ENCODE results near the gene CHRDL2. TPM values are rescaled to one million over a fixed set of nuclear protein-coding genes. Genes with fewer than 3 reads are reported as not detected.

Gene CHRDL2
- total and polyA plus RNA-seq, 2 donors (not counting 3 experiments of a cell fraction or from before 2014, with no cell fraction given), result not detected

GRCh38 chr11:74780248-74781005 lies 49.2 kb upstream of the CHRDL2 start:
- Histone ChIP-seq H3K27ac (ENCODE audit: insufficient read depth, low read depth, low read length) (no peak overlapping the region), H3K4me1 (ENCODE audit: control insufficient read depth, extremely low read depth, insufficient read depth, low read length) (peaks cover 27% of the 10 kb centered on the region), H3K4me3 (replicated peaks in 1 of 3; ENCODE audit: insufficient read depth in 1 of 3, low read depth in 1 of 3, low read length in 3 of 3) (no peak overlapping the region), H3K9me3 (replicated peaks; ENCODE audit: control insufficient read depth, insufficient read depth, low read length) (no peaks in the 10 kb centered on the region), H3K27me3 (ENCODE audit: control insufficient read depth in 2 of 2, insufficient read depth in 2 of 2, low read length in 2 of 2) (no peaks in the 10 kb centered on the region), H2AFZ (ENCODE audit: low read depth, low read length) (no peak overlapping the region), H3K79me2 (ENCODE audit: control insufficient read depth, insufficient read depth, low read length) (peaks cover 73% of the 10 kb centered on the region), H3K4me2 (ENCODE audit: insufficient read depth, low read length) (no peak overlapping the region), H4K20me1 (replicated peaks; ENCODE audit: control insufficient read depth, extremely low read depth, insufficient read depth, low read length) (peaks cover 3% of the 10 kb centered on the region), H3K9me1 (replicated peaks; ENCODE audit: control insufficient read depth, extremely low read depth, insufficient read depth, low read length) (no peaks in the 10 kb centered on the region), H3K9ac (replicated peaks; ENCODE audit: extremely low read depth, insufficient read depth, low read length) (no peak overlapping the region), H3K36me3 (ENCODE audit: control insufficient read depth in 2 of 2, extremely low read depth in 1 of 2, insufficient read depth in 2 of 2, low read length in 2 of 2) (no peaks in the 10 kb centered on the region)
- BruUV-seq (replicated peaks), result no TSS peak
- intact Hi-C loops (cut with micrococcal nuclease), result loop anchor here (5.0 kb wide), 1 partner anchor 42 kb away; no protein-coding TSS in a partner anchor
- TF ChIP-seq GATA2 (IDR thresholded peaks at IDR 0.05; ENCODE audit: insufficient read depth, insufficient read length, low read depth, low read length) (no peak), CTCF (IDR thresholded peaks at IDR 0.05; ENCODE audit: extremely low read depth in 1 of 2, insufficient read depth in 1 of 2, low read depth in 1 of 2, low read length in 2 of 2) (no peak), MYC (IDR thresholded peaks at IDR 0.05; ENCODE audit: low read depth, low read length) (no peak), JUN (IDR thresholded peaks at IDR 0.05; ENCODE audit: borderline replicate concordance, insufficient read depth, insufficient read length, low read depth) (no peak), POLR2A (IDR thresholded peaks at IDR 0.05; ENCODE audit: low read depth, low read length) (no peak), FOS (IDR thresholded peaks at IDR 0.05; ENCODE audit: borderline replicate concordance, insufficient read depth, low read length) (no peak), EZH2 (IDR thresholded peaks at IDR 0.05; ENCODE audit: borderline replicate concordance, low read depth, low read length, severe bottlenecking) (no peak), MAX (IDR thresholded peaks at IDR 0.05; ENCODE audit: insufficient read depth, insufficient read length) (no peak), POLR2AphosphoS5 (IDR thresholded peaks at IDR 0.05; ENCODE audit: insufficient read depth, low read depth, low read length) (no peak)
- dilution Hi-C loops (cut with MboI; ENCODE audit: extremely low pct_ligation_motif_present, low sequenced_read_pairs), result no loop called here
- FAIRE-seq, result no peak
- ChIA-PET POLR2A (no interaction called here), CTCF (interaction anchor here (1.1 to 1.4 kb wide), 2 partner anchors 41 to 66 kb away, joined by 3 to 4 read pairs; no protein-coding TSS in a partner anchor)
- DNase-seq (ENCODE audit: low read depth, low spot score), result no peak
